ENCODE results near the gene CSH2.
A peak's percentile ranks its signal among the peaks of the same experiment; 100 is the strongest.

CSH2 gene

GRCh38 chr17:63842540-63843386 is 30.7 kb downstream of the CSH2 start, which contains the start of gene SMARCD2 (continued):
- peak; percentile 93; the same call in 1 of the 2 replicates for TF ChIP-seq TSHZ1 (tag by site-specific recombination; IDR thresholded peaks at IDR 0.05; ENCODE audit: borderline replicate concordance)
- peak; percentile 97 for TF ChIP-seq HIC1 (tag by site-specific recombination; IDR thresholded peaks at IDR 0.05)
- TF ChIP-seq ZNF555 (tag by site-specific recombination; conservative IDR thresholded peaks at IDR 0.05) = no peak
- TF ChIP-seq ZNF639 (tag by site-specific recombination; IDR thresholded peaks at IDR 0.05) = peak; percentile 99
- TF ChIP-seq ZNF221 (tag by site-specific recombination; IDR thresholded peaks at IDR 0.05; ENCODE audit: borderline replicate concordance) = peak; percentile 99
- peak; percentile 51; the same call in 1 of the 2 replicates for TF ChIP-seq MZF1 (tag by site-specific recombination; IDR thresholded peaks at IDR 0.05; ENCODE audit: borderline replicate concordance)
- peak; percentile 94 for TF ChIP-seq ZXDB (tag by site-specific recombination; IDR thresholded peaks at IDR 0.05)
- peak; percentile 30 for TF ChIP-seq ZNF10 (tag by site-specific recombination; IDR thresholded peaks at IDR 0.05)
- no peak for TF ChIP-seq ZNF274 (IDR thresholded peaks at IDR 0.05; ENCODE audit: low read length)
- TF ChIP-seq ZNF274 (tag by site-specific recombination; IDR thresholded peaks at IDR 0.05; ENCODE audit: borderline replicate concordance) = no peak; the same call in 1 of the 2 replicates
- peak; percentile 52; the same call in 1 of the 2 replicates for TF ChIP-seq ATF2 (tag by site-specific recombination; IDR thresholded peaks at IDR 0.05; ENCODE audit: low read depth)
- peak; percentile 34; the same call in 1 of the 2 replicates for TF ChIP-seq ZNF488 (tag by site-specific recombination; IDR thresholded peaks at IDR 0.05)
- no peak for TF ChIP-seq ZNF670 (tag by site-specific recombination; IDR thresholded peaks at IDR 0.05; ENCODE audit: low read depth)
- TF ChIP-seq ZNF148 (tag by site-specific recombination; IDR thresholded peaks at IDR 0.05; ENCODE audit: borderline replicate concordance) = peak; percentile 84; the same call in 1 of the 2 replicates
- no peak for TF ChIP-seq ZNF140 (tag by site-specific recombination; IDR thresholded peaks at IDR 0.05)
- 0 out of 2 replicates have a peak, but pooled peaks have one; percentile 50 for TF ChIP-seq ZBTB1 (tag by site-specific recombination; IDR thresholded peaks at IDR 0.05)
- TF ChIP-seq ZNF621 (tag by site-specific recombination; IDR thresholded peaks at IDR 0.05) = no peak
- peak; percentile 67; the same call in 1 of the 2 replicates for TF ChIP-seq ZNF707 (tag by site-specific recombination; IDR thresholded peaks at IDR 0.05)
- TF ChIP-seq ZNF214 (tag by site-specific recombination; IDR thresholded peaks at IDR 0.05; ENCODE audit: borderline replicate concordance) = no peak
- TF ChIP-seq ZNF629 (tag by site-specific recombination; IDR thresholded peaks at IDR 0.05) = peak; percentile 92
- peak; percentile 52; the same call in 1 of the 2 replicates for TF ChIP-seq ZNF302 (tag by site-specific recombination; IDR thresholded peaks at IDR 0.05; ENCODE audit: low read depth)
- TF ChIP-seq ZBTB6 (tag by site-specific recombination; IDR thresholded peaks at IDR 0.05) = peak; percentile 92; the same call in 1 of the 2 replicates
- peak; percentile 94 for TF ChIP-seq ZNF24 (tag by site-specific recombination; IDR thresholded peaks at IDR 0.05)

Data from HEK293 (cell line).